Pons (tissue), 1 donor: ENCODE results near the gene GPX3.

Source experiments
- DNase-seq: peaks from one replicate; pipeline ENCODE4 v3.0.0-alpha.2; 2016; ENCODE audit warnings: low spot score

Gene GPX3, protein sequence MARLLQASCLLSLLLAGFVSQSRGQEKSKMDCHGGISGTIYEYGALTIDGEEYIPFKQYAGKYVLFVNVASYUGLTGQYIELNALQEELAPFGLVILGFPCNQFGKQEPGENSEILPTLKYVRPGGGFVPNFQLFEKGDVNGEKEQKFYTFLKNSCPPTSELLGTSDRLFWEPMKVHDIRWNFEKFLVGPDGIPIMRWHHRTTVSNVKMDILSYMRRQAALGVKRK

DNA sequence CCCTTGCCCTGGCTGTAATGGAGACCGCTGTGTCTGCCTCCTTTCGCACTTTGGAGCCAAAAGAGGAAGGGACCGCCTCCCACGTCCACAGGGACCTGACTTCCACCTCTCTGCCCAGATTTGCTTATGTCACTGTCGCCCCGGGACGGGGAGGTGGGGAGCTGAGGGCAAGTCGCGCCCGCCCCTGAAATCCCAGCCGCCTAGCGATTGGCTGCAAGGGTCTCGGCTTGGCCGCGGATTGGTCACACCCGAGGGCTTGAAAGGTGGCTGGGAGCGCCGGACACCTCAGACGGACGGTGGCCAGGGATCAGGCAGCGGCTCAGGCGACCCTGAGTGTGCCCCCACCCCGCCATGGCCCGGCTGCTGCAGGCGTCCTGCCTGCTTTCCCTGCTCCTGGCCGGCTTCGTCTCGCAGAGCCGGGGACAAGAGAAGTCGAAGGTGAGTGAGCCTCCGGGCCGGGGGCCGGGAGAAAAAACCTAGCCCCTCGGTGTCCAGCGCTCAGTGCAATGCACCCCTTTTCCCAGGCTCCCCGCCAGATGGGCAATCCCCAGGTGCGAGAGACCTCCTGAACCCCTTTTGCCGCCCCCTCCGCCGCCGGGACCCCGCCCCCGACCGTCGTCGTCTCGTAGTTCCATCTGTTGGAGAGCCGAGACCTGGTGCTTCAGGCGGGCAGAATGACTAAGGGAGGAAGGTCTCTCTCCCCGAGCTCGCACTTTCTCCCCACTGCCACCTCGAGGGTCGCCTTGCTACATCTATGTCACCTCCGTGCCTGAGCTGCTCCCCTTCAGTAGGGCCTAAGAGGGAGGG is at the start of gene GPX3:
Gene GPX3 (plus strand): TSS at position 288 of the 807 bp plus-strand sequence. CDS start 64 bp downstream, at position 352.
- peak; percentile 77 for DNase-seq

DNA sequence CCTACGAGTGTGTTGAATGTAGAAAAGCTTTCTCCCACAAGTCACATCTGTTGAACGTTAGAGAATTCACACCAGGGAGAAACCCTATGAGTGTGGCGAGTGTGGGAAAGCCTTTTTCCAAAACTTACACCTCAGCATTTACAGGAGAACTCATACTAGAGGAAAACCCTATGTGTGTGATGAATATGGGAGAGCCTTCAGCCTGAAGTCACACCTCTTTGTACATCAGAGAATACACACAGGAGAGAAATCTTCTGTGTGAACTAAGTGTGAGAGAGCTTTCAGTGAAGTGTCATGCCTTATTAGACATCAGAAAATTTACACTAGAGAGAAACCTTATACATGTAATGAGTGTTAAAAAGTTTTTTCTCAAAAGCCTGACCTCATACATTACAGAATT is 41.8 kb upstream of the GPX3 start:
- no peak for DNase-seq

DNA sequence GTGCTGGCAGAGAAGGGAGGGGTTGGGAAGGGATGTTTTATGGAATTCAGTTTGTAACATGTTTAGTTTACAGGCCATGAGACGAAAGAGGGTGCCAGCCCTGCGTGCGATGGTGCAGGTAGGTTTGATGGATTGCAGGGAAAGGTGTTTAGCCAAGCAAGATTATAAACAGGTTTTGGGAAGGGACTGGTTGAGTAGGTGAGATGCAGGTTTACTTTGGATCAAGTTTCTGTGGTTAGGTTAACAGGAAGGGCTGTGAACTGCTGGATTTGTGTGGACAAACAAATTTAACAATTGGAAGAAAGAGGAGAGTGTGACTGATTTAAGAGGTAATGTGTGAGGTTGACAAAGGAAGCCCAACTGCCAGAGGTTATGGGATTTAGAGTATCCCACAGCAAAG is 32.6 kb upstream of the GPX3 start:
- DNase-seq = no peak

DNA sequence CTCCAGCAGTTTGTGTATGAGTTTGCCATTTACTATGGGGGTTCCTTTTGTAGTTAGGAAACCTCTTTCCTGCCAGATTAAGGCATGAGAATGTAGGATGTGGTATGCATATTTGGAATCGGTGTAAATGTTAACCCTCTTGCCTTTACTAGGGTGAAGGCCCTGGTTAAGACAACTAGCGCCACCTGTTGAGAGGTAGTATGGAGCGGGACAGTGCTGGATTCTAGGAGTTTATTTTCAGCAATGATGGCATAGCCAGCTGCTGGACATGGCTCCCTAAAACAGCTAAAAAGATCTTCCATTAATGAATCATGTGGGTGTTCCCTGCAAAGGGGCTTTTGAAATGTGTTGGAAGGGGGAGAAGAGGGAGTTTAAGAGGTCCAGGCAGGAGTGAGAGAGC is 30.7 kb upstream of the GPX3 start:
- no peak for DNase-seq

DNA sequence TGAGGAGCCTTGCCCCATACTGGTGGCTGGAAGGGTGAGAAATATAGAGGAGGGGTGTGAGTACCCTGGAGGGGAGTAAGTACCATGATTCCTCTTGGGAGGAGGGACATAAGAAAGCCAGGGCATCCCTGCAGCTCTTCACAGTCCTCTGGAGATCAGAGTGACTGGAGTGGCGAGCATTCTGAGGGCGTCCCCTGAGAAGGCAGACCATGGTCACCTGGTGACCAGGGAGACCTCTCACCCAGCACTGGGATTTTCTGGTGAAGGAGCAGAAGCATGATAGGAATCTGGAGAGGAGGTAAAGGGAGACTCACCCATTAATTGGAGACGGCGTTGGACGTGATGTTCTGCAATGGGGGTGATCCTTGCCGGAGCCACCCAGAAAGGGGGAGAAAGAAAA is 27.7 kb upstream of the GPX3 start:
- DNase-seq = no peak

DNA sequence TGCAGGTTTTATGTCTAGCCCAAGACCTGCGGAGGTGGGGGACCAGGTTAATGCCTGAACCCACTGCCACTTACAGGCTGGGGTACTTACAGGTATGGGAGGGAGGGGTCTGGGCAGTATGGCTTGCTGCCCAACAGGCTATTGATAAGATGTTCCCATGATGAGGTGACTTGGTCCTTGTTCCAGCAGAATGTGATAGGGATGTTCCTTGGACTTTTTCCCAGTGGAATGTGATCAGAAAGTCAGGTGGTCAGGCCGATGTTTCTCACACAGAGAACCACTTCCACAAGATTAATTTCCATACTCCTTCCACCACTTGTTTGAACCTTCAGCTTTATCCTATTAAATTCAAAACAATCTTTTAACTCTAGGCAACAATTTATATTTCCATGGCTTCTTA is 27.0 kb upstream of the GPX3 start:
- DNase-seq = no peak

DNA sequence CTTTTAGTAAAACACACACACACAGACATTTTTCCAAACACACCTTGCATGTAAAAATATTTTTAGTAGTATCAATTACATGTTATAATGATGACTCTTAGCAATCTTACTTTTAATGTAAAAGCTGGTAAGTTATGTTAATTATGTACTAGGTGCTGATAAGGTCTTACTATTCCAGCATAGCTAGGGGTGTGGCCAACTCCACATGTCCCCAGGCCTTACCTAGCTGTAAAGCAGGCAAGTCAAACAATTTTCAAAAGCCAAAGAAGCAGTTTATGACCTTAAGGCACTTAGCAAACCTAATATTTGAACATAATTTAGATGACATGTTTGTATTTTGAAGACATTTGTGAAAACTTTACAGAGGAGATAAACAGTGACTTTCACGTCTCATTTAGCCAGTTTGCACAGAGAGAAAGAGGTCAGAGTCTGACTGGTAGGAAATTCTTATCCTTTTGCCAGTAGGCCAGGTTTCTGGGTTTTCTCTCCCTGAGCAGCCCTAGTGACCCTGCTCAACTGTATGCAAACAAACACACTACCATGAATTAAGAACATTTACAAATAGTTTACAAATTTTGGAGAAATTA is 26.5 kb upstream of the GPX3 start:
- DNase-seq = no peak

DNA sequence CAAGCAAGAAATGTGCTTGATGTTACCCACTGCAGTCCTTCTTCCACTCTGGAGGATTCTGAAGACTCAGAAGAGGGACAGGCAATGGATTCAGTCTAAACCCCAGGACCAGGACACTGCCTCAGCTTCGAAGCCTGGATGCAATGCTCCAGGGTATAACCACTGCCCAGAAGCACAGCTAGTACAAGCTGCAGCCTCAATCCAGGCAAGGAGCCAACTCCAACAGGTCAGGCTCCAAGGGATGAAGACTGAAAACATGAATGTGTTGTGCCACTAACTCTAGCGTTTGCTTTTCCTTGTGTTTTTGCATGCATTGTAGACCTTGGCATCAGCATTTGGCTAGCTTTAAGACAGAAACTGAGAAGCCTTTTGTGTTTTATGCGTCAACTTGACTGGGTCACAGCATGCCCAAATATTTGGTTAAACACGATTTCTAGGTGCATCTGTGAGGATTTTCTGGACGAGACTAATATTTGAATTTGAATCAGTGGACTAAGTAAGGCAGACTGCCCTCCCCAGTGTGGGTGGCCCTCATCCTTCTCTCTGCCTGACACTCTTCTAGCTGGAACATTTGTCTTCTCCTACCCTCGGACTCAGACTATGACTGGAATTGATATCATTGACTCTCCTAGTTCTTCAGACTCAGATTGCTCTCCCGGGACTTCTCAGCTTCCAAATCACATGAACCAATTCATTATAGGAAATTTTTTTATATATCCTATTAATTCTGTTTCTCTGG is 20.5 kb upstream of the GPX3 start:
- DNase-seq = no peak

DNA sequence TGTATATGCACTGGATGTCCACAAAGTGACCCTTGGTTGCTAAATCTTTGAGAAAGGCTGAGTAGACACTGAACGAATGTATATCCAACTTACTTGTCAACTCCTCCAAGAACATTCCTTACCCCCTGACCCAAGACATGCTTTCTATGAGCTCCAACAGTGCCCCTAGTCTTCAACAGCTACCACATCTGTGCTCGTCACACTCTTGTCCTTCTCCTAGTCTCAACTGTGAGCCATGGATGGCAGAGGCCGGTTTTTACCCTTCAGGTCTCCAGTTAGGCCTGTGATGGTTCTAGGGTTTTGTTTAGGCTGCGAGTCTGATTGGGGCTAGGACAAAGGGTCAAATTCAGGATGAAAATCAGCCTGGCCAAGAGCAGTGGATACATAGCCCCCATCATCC is 19.0 kb upstream of the GPX3 start:
- DNase-seq = no peak

DNA sequence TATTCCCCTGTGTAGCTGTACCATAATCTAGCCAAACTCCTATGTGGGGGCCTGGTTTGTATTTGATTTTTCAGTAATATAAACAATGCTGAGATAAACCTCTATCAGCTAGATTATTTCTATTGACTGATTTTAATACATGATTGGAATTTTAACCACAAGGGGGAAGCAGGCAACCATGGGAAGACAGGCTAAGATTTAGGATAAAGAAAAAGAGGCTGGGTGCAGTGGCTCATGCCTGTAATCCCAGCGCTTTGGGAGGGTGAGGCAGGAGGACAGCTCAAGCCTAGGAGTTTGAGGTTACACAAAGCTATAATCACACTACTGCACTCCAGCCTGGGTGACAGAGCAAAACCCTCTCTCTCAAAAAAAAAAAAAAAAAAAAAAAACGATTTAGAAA is 18.1 kb upstream of the GPX3 start:
- peak; percentile 28 for DNase-seq

DNA sequence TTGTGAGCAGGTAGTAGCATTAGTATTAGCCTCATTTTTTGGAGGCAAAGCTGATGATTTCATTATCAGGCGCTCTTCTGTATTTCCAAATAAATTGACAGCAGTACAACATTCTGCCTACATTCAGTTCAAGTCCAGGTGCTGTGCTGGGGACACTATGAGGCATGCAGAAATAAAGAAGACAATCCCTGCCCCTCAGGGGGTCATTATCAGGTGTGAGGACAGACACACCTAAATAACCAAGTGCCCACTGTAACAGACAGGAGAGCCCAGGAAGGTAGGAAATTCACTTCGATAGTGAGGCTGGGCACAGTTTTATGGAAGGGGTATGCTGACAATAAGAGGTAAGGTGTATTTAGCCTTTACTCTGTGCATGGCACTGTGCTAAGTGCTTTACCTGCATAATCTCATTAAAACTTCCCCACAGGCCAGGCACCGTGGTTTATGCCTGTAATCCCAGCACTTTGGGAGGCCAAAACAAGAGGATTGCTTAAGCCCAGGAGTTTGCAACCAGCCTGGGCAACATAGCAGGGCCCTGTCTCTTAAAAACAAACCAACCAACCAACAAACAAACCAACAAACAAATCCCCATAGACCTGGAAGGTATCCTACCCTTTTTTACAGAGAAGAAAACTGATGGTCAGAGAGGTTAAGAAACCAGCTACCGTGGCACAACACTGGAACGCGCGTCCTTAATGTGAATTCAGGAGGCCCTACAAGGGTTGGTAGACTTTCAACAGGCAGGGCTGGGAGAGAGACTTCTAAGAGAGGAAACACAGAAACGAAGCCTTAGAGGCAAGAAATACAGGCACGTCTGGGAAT is 17.5 kb upstream of the GPX3 start:
- DNase-seq = no peak

DNA sequence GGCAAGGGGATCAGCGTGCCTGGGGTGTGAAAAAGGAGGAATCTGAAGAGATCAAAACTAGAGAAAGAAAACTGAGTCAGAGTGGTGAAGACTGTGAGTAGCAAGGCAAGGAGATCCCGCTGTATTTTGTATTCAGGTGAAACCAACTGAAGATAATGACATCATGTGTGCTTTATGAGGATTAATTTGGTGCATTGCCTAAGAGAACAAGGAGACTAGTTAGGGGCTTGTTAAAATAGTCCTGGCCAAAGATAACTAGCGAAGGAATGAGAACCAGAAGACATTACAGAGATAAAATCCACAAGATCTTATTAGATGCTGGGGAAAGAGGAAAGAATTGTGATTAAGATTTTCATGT is 16.9 kb upstream of the GPX3 start:
- no peak for DNase-seq

DNA sequence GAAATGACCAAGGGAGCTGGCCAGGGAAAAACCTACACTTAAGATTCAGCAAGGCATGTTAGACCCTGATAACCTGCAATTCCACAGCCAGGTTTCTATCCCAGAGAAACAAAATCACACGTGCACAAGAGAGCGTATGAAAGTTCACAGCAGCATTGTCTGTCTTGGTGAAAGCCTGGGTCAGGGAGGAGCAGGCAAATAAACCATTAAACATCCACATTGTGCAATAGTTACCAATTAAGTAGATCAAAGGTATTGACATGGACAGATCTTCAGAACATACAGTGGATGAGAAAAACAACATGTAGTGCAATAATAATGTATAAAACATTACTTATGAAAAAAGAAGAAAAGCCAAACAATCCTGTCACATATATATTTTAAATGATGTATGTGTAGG is 15.9 kb upstream of the GPX3 start:
- DNase-seq = no peak

DNA sequence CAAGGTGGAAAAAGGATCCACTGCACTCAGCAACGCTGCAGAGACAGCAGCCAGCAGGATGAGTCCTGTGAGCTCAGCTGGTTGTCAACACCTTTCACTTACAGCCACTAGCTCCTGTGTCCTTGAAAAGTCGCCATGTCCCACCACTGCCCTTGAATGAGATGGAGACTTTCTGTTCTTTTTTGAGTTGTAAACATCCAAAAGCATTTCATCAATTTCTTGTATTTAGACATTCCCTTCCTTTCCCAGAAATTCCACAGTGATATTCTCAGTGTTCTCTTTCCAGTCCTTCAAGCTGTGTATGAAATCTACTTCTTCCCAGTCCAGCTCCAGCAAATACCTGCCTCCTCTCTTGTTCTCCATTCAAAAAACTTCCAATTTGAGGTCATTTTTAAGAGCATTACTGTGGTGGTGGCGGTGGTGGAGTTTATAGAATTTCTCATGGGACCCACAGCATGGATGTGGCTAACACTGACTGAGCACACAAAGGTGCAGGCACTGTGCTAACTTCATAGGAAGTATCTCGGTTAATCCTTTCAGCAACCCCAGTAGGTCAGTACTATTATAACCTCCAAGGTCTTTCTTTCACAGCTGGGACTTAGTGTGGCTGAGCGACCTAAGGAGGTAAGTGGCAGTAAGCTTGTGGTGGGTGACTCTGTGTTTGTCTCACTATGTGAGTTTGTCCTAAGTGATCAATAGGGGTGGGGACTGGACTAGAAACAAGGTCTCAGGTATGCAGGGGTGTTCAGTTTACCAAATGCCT is 15.0 kb upstream of the GPX3 start:
- no peak for DNase-seq

DNA sequence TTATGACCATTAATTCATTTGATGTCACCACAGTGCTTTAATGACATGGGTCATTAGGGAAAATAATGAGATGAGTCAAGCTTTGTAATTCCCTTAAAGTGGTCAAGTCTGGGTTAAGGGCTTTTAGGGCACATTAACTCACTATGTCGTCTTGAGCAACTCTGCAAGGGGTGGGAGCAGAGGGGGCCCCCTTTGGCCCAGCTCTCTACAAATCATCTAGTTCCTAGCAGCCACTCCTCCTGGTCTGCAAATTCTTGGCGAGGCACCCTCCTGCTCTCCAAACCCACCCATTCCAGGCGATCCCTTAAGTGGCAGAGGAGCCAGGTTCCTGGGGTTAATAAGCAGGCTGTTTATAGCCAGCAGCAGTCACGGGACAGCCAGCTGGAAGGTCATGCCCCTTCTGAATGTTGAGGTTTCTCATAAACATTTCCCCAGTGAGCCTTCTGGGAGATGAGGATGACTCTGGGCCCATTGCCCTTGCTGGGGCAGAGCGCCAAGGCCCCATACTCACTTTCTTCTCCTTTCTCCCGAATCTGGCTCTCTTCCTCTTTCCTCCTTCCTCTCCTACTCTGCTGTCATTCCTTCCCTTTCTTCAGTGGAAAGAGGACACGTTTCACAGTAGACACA is 14.3 kb upstream of the GPX3 start:
- DNase-seq = peak; percentile 38

DNA sequence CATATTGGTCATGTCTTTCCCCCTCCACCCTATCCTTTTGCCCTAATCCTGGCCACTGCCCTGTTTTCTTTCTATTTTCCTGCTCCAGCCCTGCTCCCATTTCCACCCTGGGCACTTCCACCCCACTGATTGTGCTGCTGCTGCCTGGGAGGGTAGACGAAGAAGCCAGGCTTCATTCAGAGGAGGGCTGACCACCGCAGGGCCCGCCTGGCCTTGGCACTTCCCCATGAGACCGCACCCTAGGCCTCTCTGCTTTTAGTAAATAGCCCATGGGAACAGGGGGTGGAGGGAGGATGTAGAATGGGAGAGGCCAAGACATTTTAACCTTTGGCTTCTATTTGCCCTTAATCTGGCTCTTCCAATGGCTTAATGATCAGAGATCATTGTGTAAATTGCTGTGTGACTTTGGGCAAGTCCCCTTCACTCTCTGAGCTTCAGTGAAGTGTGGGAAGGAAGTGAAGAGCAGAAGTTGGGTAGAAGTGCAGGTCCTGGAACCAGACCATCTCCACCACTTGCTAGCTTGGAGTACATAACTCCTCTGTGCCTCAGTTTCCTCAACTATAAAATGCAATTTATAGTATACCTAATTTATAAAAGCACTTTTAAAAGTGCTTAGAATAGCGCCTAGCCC is 13.6 kb upstream of the GPX3 start:
- no peak for DNase-seq

DNA sequence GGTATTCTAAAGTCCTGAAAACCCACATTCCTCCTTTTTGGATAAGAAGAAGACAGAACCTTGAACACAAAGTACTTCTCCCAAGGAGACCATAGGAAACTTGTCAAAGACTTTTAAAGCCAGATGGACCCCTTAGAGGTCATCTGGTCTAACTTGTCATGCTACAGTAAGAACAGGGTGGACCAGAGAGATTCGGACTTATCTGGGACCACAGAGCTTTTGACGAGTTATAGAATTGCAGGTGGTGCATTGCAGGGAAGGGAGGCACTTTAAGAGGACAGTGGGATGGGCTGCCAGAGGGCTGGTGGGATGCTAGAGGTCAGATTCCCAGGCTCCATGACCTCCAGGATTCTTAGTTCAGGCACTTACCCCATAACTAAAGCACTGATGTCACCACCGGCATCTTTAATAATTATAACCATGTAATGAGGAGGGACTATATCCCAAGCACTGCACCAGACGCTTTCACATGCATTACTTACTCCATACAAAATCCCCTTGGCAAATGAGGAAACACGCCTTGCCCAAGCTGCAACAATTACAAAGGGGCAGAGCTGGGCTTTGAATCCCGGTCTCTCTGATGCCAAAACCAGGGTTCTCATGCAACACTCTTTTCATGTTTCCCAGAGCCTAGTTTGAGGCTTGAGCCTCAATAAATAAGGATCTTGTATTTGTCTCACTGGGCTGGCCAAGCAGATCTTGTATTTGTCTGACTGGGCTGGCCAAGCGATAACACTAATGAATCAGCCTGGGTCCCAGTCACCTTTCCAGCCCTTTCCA is 12.8 kb upstream of the GPX3 start:
- DNase-seq = no peak

DNA sequence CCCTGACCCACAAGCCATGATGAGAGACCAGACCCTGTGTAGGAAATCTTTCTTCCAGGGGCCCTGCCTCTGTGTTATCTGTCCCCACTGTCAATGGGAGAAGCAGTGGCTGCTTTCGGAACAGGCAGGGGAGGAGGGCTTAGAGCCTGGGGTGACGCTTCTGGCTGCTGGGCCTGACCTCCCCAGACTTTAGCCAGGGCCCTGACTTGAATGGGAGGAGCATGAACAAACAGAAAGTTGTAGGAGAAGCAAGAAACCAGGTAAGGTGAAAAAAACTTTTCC is 12.2 kb upstream of the GPX3 start:
- DNase-seq = no peak

DNA sequence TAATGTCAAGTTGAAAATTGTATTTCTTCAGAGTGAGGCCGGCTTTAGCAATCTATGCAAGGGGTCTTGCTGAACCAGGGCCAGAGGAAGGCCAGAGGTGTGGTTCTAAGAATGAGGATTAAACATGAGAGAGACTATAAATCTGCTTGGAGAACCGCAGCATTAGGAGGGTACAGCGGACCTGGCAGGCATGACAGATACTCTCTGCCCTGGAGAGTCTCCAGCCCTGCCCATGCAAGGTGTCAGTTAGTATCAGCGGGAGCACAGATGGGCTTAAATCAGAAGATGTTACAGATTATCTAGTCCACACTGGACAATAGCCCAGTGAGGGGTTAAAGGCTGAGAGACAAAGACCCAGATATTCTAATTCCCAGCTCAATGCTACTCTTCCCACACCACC is 11.5 kb upstream of the GPX3 start:
- DNase-seq = no peak

DNA sequence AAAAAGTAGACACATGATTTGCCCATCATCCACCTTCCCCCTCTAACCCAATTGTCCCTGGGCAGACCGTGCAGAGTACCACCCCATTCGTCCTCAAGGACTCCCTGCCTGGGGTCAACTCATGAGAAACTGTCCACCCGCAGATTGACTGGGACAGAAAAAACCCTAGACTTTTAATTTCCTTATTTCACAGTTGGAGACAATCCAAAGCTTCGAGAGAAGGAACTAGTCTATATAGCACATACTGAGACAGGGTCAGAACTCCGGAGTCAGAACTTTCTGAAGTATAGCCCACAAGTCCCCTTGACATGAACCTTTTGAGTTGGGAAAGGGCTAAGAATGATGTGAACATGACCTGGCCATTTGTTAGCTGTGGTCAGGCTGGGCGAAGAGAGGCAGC is 7.5 kb upstream of the GPX3 start:
- DNase-seq = peak; percentile 52
